GM18498 (cell line): ENCODE results near the gene SVIL.

Source experiments
- ATAC-seq: cut with Tn5 transposase; IDR thresholded peaks from one replicate; pipeline ENCODE4 v1.9.1; 2021; ENCODE audit warnings: mild to moderate bottlenecking, moderate library complexity; ENCODE audit not compliant: unreplicated experiment

SVIL gene

GRCh38 chr10:29430101-29430500, 204.7 kb downstream of the SVIL start:
- ATAC-seq: no peak

GRCh38 chr10:29428486-29428885, 206.3 kb downstream of the SVIL start:
- no peak for ATAC-seq

- ATAC-seq: no peak
Observed at GRCh38 chr10:29427667-29428066, 207.1 kb downstream of the SVIL start.

GRCh38 chr10:29426420-29426819, 208.4 kb downstream of the SVIL start:
- no peak for ATAC-seq

DNA sequence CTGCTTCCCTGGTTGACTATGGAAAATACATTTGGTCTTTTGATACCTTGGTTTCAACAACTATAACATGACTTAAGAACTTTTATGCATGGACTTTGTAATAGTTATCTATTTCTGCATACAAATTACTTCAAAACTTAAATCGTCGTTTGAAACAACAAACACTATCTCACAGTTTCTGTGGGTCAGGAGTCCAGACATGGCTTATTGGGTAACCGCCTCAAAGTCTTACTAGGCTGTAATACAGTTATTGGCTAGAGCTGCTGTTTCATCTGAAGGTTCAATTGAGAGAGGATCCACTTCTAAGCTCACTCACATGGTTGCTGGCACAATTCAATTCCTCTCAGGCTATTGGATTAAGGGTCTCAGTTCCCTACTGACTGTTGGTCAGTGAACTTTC, 210.8 kb downstream of the SVIL start:
- no peak for ATAC-seq

- no peak for ATAC-seq
Observed at GRCh38 chr10:29420744-29421143, 214.0 kb downstream of the SVIL start.

DNA sequence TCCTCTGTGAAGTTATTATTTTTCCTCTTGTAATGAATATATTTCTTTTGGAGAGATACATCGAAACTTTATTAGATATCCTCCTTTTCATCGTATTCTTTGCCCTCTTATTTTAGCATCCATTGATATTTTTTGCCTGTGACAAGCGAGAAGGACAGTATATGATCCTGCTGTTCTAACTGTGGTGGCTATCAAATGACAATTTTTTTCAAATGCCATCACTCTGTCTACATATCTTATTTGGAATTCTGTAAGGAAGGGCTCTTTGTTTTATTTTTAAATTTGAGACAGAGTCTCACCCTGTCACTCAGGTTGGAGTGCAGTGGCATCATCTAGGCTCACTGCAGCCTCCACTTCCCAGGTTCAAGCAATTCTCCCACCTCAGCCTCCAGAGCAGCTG, 217.4 kb downstream of the SVIL start:
- ATAC-seq: no peak

- no peak for ATAC-seq
Observed at GRCh38 chr10:29415876-29416275, 218.9 kb downstream of the SVIL start.

DNA sequence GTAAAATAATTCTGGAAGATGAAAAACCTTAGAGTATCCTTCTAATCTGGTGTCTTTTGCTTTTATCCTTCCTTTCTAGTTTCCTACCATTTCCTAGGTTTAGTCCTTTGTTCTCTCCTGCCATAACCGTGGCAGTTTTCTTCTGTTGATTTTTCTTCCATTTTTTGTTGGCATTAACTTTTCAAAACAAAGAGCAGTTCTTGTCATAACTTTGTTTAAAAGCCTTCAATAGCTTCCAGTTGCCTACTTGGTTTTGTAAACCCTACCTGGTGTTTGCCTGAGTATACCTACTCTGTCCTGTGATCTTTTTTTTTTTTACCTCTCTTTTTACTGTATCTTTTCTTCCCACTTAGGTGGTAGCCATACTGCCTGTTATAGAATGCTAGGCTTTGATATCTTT, 220.3 kb downstream of the SVIL start:
- ATAC-seq: no peak

- ATAC-seq: no peak
Observed at GRCh38 chr10:29412485-29412884, 222.3 kb downstream of the SVIL start.

- ATAC-seq: no peak
Observed at GRCh38 chr10:29411666-29412315, 223.0 kb downstream of the SVIL start.

DNA sequence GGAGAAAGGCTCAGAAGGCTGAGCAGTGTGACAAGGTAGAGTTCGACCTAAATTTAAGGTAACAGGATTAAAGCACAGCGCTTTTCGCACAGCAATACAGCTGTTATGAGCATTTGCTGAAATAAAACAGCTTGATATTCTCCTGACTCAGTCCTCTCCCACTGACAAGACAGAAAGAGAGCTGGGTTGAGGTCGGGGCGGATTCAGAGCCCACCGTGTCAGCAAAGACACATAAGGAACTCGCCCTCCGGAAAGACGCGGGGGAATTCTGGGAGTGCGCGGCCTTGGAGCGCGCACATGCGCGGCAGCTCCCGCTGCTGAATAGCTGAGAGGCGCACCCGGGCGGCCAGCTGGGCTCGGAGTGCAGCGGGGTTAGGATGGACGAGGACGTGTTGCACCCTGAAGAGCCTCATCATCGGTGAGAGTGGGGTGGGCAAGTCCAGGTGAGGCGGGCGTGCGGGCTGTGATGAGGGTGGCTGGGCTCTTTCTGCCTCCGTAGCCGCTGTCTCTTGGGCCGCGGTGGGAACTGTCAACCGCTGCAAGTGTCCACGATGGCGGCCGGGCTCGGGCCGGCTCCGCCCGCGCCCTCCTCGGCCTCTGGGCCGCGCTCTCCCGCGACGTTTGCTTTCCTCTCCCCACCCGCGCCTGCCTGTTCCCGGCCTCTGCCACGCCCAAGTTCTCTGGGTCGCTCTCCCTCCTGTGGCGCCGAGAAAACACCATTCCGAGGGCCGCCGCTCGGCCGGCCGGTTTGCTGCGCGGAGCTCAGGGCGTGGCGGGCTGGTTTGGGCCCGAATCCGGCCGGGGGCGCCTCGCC, 225.3 kb downstream of the SVIL start:
- ATAC-seq: peak; percentile 79

- ATAC-seq: peak; percentile 6
Observed at GRCh38 chr10:29408847-29409240, 225.9 kb downstream of the SVIL start.
